A172 (cell line): ENCODE data around the gene FUZ. TPM values are rescaled to one million over a fixed set of nuclear protein-coding genes. Genes with fewer than 3 reads are reported as not detected.

Source experiments
- total RNA-seq: library from RNA; depleted of rRNA; stranded (reverse); fragments of >200 nt; shearing (Covaris generic); gene quantifications from 2 replicates; pipeline ENCODE4 v1.2.3, GENCODE V29; 2014; rRNA removed

The FUZ gene
- total RNA-seq, 1 experiment from 2014 or later = 17.6 TPM

Other genes with a start within 250 kb of the FUZ start
- gene NOSIP, start 232.7 kb downstream of the FUZ start, total RNA-seq = 131 and 142 TPM in 2 replicates
- 0.43 and 0.79 TPM in 2 replicates for gene PRRG2, start 232.0 kb downstream of the FUZ start, total RNA-seq
- 2.3 and 4.7 TPM in 2 replicates for gene PRR12, start 222.1 kb downstream of the FUZ start, total RNA-seq
- gene RRAS, start 173.1 kb downstream of the FUZ start, total RNA-seq = 32.0 and 34.5 TPM in 2 replicates
- gene SCAF1, start 171.1 kb downstream of the FUZ start, total RNA-seq = 28.8 and 31.9 TPM in 2 replicates
- 72.2 and 75.6 TPM in 2 replicates for gene IRF3, start 147.4 kb downstream of the FUZ start, total RNA-seq
- 21.8 and 24.5 TPM in 2 replicates for gene BCL2L12, start 147.4 kb downstream of the FUZ start, total RNA-seq
- 485 and 504 TPM in 2 replicates for gene PRMT1, start 136.0 kb downstream of the FUZ start, total RNA-seq
- gene ADM5, start 123.7 kb downstream of the FUZ start, total RNA-seq = 2.7 and 3.2 TPM in 2 replicates
- gene CPT1C, start 122.2 kb downstream of the FUZ start, total RNA-seq = 0.53 and 6.1 TPM in 2 replicates
- not detected in 2 replicates for gene TSKS, start 50.0 kb downstream of the FUZ start, total RNA-seq
- gene AP2A1, start 46.3 kb downstream of the FUZ start, total RNA-seq = 116 and 130 TPM in 2 replicates
- gene MED25, start 5.0 kb upstream of the FUZ start, total RNA-seq = 28.6 and 34.8 TPM in 2 replicates
- gene PTOV1, start 37.9 kb upstream of the FUZ start, total RNA-seq = 119 and 139 TPM in 2 replicates
- 50.7 and 63.0 TPM in 2 replicates for gene PNKP, start 54.3 kb upstream of the FUZ start, total RNA-seq
- gene AKT1S1, start 64.1 kb upstream of the FUZ start, total RNA-seq = 19.2 and 22.7 TPM in 2 replicates
- gene TBC1D17, start 64.4 kb upstream of the FUZ start, total RNA-seq = 10.1 and 11.9 TPM in 2 replicates
- gene IL4I1, start 83.6 kb upstream of the FUZ start, total RNA-seq = 6.4 and 15.4 TPM in 2 replicates
- gene ATF5, start 115.9 kb upstream of the FUZ start, total RNA-seq = 30.3 and 35.6 TPM in 2 replicates
- gene NUP62, start 116.2 kb upstream of the FUZ start, total RNA-seq = 84.6 and 91.3 TPM in 2 replicates
- gene SIGLEC11, start 147.9 kb upstream of the FUZ start, total RNA-seq = not detected in 2 replicates
- gene VRK3, start 212.1 kb upstream of the FUZ start, total RNA-seq = 26.0 and 45.6 TPM in 2 replicates
- gene ZNF473, start 212.7 kb upstream of the FUZ start, total RNA-seq = 17.8 and 21.0 TPM in 2 replicates